HG03432 (cell line): Measurements from ENCODE around the gene CREB3.

Experiments
- ATAC-seq: cut with Tn5 transposase; IDR thresholded peaks from one replicate; pipeline ENCODE4 v1.9.1; 2021; ENCODE audit warnings: mild to moderate bottlenecking, moderate library complexity; ENCODE audit not compliant: unreplicated experiment

Gene CREB3

GRCh38 chr9:35771943-35772342 lies 39.5 kb downstream of the CREB3 start:
- no peak for ATAC-seq

DNA sequence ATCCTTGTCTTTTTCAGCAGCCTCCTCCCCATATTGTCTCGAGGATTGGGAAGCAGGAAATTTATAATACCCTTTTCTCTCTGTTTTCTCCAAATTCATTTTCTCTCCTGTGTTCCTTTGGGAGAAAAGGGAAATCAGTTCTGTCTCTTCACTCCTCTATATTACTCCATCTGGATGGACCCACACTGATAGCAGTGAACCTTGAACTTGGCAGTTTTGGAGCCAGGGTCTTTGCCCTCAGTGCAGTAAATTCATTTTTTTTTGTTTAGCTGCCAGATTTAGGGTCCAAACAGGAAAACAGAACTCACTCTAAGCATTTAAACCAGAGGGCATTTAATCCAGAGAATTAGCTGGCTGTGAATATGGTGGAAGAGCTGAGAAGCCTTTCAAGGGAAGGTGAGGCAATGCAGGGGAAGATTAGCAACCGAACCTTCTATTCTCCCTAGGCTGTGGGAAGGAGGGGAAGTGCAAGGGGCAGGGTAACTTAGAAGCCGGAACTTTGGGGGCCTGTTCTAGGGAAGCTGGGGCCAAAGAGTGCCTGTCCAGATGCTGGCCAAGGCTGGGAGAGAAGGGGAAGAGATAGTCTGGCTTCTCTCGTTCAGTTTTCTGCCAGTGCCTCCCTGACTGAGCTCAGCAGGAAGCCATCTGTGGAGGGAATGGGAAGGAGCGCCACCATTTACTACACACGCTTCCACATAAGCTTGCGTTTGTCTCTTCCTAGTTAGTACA lies 42.6 kb downstream of the CREB3 start:
- no peak for ATAC-seq

- no peak for ATAC-seq
These were observed 43.6 kb downstream of the CREB3 start for GRCh38 chr9:35776018-35776417.

DNA sequence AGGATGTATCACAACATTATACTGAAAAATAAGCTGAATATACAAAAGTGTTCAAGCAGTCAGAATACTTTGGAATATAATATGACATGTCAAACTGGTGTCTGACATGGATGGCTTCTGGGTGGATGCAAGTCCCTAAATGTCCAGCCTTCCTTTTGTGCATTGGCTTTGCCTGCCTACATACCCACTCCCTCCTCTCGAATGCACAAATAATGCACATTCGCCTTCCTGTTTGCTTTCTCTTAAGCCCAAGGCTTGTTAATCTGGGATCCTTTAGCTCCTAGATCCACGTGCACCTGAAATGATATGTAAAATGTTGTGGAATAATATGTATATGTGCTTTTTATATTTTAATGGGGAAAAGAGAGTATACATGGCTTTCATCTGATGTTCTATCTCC lies 46.0 kb downstream of the CREB3 start:
- no peak for ATAC-seq

DNA sequence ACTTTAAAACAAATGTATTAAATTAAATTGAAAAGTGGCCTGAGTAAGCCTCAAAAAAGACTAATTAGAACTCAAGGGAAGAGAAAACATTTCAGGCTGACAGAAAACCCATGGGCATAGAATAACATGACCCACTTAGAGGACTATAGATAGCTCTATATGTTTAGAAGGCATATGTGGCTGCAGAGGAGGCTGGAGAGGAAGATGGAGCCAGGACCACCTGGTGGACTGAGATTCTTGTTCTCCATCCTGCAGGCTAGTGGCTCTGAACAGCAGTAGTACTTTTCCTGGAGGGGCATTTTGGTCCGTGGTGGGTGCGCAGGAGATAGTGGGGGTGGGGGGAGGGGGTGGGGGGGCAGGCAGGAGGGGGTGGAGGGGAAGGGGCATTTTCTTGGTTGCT lies 48.6 kb downstream of the CREB3 start:
- ATAC-seq, result no peak

GRCh38 chr9:35783418-35783817 lies 51.0 kb downstream of the CREB3 start:
- ATAC-seq, result no peak
